22Rv1 (cell line): ENCODE measurements around the gene ERFL.

Experiments
- CTCF ChIP-seq: fragments of 450-650 bp; IDR thresholded peaks from 2 replicates; pipeline ENCODE4 v1.5.1; 2017; ENCODE audit warnings: mild to moderate bottlenecking
- ZFX ChIP-seq: fragments of 450-650 bp; IDR thresholded peaks from 2 replicates; pipeline ENCODE4 v1.6.1; 2017; ENCODE audit warnings: antibody characterized with exemption, borderline replicate concordance

DNA sequence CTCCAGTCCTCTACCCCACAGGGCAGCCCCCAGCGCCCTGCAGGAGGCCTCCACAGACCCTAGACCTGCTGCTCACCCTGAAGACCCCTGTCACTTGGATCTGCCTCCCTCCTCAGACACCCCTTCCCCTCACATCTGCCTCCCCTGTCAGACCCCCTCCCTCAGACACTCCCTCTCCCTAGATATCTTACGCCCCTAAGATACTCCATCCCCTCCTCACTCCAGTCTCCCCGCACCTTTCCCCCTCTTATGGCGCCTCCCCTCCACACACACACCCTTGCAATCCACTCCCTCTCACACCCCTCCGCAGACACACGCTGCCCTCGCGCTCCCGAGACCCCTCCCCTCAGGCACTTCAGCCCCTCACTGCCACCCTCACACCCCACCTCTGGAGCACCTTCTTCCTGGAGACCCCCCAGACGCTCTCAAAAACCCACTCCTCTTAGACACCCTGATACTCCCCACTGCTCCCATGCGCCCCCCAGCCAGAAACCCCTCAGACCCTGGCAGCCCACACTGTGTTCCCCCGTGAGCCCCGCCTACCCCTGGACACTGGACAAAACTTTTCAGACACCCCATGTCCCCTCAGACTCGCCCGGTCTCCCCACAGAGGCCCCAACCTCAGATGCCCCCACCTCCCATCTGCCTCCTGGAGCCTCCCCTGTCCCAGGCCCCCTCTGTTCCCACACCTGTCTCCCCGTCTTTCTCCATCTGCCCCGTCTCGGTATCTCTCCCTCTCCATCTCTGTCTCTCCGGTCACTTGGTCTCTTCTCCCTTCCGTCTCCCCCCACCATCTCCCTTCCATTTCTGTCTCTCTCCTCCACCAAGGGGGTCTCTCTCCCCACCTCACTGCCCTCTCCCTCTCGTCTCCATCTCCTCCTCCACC lies 14.5 kb downstream of the ERFL start:
- TF ChIP-seq CTCF = no peak
- TF ChIP-seq ZFX = no peak
